Heart right ventricle (tissue), 16 donors: ENCODE results near the gene NAGS. TPM values are rescaled to one million over a fixed set of nuclear protein-coding genes. Genes with fewer than 3 reads are reported as not detected.

ENCODE experiments used
- ATAC-seq, 8 donors: fragments of 200-7000 bp; cut with Tn5 transposase; one replicate each; pipeline ENCODE4 v1.9.1; 2020; ENCODE audit warnings: mild to moderate bottlenecking in 8 of 8, moderate library complexity in 8 of 8, moderate number of reproducible peaks in 1 of 8
- DNase-seq, 2 donors: peaks; one replicate each; pipeline ENCODE4 v3.0.0-alpha.2; 2020
- H3K27ac ChIP-seq, 10 donors: fragments of 200-600 bp; sonication (generic) in 2 of 10; one replicate each; pipeline versions ENCODE4 v1.5.0 to v1.8.0; 2020 to 2022; ENCODE audit warnings: mild to moderate bottlenecking in 3 of 10
- H3K27me3 ChIP-seq, 7 donors: fragments of 200-600 bp; one replicate each; pipeline ENCODE4 v1.8.0; 2021 to 2022; ENCODE audit warnings: mild to moderate bottlenecking in 2 of 7
- H3K36me3 ChIP-seq, 9 donors: fragments of 200-600 bp; sonication (generic) in 1 of 9; one replicate each; pipeline versions ENCODE4 v1.5.0 to v1.8.0; 2020 to 2022; ENCODE audit warnings: mild to moderate bottlenecking in 2 of 9
- H3K4me1 ChIP-seq, 9 donors: fragments of 200-600 bp; sonication (generic) in 1 of 9; one replicate each; pipeline versions ENCODE4 v1.5.0 to v1.8.0; 2020 to 2022; ENCODE audit warnings: mild to moderate bottlenecking in 4 of 9
- H3K4me3 ChIP-seq, 10 donors: fragments of 200-600 bp; sonication (generic) in 2 of 10; one replicate each; pipeline versions ENCODE4 v1.5.0 to v1.8.0; 2020 to 2022; ENCODE audit warnings: mild to moderate bottlenecking in 7 of 10, moderate library complexity in 2 of 10
- H3K9me3 ChIP-seq, 11 donors: fragments of 200-600 bp in 10 of 11; sonication (generic) in 2 of 11; one replicate each; pipeline versions ENCODE4 v1.5.0 to v1.8.0; 2013 to 2022; ENCODE audit warnings: mild to moderate bottlenecking in 2 of 11, control low read depth in 1 of 11, moderate library complexity in 1 of 11
- WGBS, 2 donors: extraction: QIAGEN DNeasy Blood & Tissue Kit; methylation state at CpG; one replicate each; pipeline ENCODE4 v1.1.7; 2013; ENCODE audit warnings: inconsistent platforms in 1 of 2; 5-methylcytosine and 5-hydroxymethylcytosine counted together
- intact Hi-C, 10 donors: fragments of 100-400 bp; cut with DNase I; formaldehyde crosslinking; loops; one replicate each; pipeline versions ENCODE4 v1.11.1 to v1.14.2; 2022
- polyA plus RNA-seq, 2 donors: library from polyadenylated mRNA; stranded (reverse); fragments of 200-250 nt; gene quantifications; one replicate each; pipeline ENCODE4 v1.2.3, GENCODE V29; 2013
- total RNA-seq, 10 donors: library from RNA; stranded (reverse); fragmentation: NEBNext Ultra II Directional in 3 of 10; extraction: Animal tissue kit (Norgen Biotek cat#: 25700) in 3 of 10; gene quantifications; one replicate each; pipeline versions ENCODE4 v1.2.1 to v1.2.4, GENCODE V29; 2021 to 2023
- TF ChIP-seq, protein P1 (sequence below), 9 donors: fragments of 200-600 bp; sonication (generic) in 2 of 9; IDR thresholded peaks; one replicate each; pipeline versions ENCODE4 v1.5.0 to v1.8.0; 2021 to 2022; ENCODE audit warnings: antibody characterized with exemption in 9 of 9, mild to moderate bottlenecking in 5 of 9, moderate library complexity in 1 of 9
- donor health status: Arrhythmogenic right ventricular cardiomyopathy.
- donor health status: ischemic (EF 13 %, LVEDD 7.1; RV severe dilation, severe dysfunction).
- donor health status: healthy with polysubstance abuse.
- donor health status: DM: no; HTN: yes; CAD: no.
- donor health status: DM: no; HTN: no; CAD: no.
- donor health status: ischemic (EF 25% LVEDD 6.9; RV normal size, moderate dysfunction).
- donor health status: ischemic (EF 25% LVEDD 5.7; RV mildly dilated, moderate dysfunction).
- donor health status: healthy.
- donor health status: DM: yes; HTN: yes; CAD: no.
- donor health status: Ischemic cardiomyopathy.
- donor health status: ischemic (EF 35%, LVEDD 5.7; RV mildly dilated, moderate dysfunction).
- donor health status: nonischemic (EF 11% LVEDD 7.7; RV severe dilation, severe dysfunction).
- donor health status: DM: yes; HTN: yes; CAD: no.
- donor health status: PGD.
- donor health status: ischemic (EF 29% LVEDD 5.4; RV normal size, mild dysfunction).
- donor health status: nonischemic (EF 23%, LVEDD 6.1; RV moderate dilation, normal function).

The NAGS gene
- total and polyA plus RNA-seq, 12 donors: 0.30 to 0.86 (median 0.53) TPM

DNA sequence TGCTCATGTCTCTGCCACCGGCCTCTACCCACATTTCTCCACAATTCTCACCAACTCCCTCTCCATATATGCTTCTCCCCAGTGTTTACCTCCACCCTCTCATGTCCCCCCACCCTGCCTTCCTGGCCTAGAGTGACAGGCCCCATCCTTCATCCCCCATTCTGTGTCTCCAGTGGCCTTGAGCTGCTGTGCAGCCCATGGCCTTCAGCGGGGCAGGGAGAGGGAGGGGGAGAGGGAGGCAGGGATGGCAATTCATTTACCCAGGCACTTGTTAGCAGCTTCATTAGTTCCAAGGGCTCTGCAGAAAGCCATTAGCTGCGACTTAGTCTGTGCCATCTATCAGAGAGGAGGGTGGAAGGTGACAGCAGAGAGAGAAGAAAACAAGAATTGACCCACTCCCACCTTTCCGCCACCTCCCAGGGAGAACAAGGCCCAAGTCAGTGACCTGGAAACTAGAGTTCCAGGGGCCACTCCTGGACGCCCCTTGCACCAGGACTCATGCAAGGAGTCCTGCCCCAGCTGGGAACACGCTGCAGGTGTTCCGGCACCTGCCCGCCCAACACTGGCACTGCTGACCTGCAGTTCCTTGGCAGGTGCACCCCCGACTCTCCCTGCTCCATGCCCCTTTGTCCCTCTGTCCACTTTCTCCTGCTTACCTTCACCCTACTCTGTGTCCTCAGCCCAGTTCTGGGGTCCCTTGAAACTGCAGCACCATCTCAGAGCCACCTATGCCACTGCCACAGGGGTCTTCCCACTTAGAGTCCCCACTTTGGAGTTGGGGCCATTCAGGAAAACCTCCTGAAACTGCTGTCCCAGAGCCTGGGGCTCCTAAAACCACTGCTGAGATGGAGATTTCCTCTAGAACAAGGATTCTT is 27.2 kb upstream of the NAGS start:
- intact Hi-C loops: no loop called here
- ATAC-seq (no peak), DNase-seq (no peak)
- Histone ChIP-seq H3K9me3 (no peaks in the 10 kb centered on the region), H3K36me3 (no peaks in the 10 kb centered on the region), H3K27ac (no peak overlapping the region), H3K4me3 (no peak overlapping the region), H3K27me3 (peaks cover 0 to 39% (median 17%) of the 10 kb centered on the region in 7 donors), H3K4me1 (no peaks in the 10 kb centered on the region)
- 78 to 79% methylated on average over 9 of the region's 9 CpGs for WGBS, 2 donors
- TF ChIP-seq, protein P1, sequence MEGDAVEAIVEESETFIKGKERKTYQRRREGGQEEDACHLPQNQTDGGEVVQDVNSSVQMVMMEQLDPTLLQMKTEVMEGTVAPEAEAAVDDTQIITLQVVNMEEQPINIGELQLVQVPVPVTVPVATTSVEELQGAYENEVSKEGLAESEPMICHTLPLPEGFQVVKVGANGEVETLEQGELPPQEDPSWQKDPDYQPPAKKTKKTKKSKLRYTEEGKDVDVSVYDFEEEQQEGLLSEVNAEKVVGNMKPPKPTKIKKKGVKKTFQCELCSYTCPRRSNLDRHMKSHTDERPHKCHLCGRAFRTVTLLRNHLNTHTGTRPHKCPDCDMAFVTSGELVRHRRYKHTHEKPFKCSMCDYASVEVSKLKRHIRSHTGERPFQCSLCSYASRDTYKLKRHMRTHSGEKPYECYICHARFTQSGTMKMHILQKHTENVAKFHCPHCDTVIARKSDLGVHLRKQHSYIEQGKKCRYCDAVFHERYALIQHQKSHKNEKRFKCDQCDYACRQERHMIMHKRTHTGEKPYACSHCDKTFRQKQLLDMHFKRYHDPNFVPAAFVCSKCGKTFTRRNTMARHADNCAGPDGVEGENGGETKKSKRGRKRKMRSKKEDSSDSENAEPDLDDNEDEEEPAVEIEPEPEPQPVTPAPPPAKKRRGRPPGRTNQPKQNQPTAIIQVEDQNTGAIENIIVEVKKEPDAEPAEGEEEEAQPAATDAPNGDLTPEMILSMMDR (IDR thresholded peaks at IDR 0.05): no peak

DNA sequence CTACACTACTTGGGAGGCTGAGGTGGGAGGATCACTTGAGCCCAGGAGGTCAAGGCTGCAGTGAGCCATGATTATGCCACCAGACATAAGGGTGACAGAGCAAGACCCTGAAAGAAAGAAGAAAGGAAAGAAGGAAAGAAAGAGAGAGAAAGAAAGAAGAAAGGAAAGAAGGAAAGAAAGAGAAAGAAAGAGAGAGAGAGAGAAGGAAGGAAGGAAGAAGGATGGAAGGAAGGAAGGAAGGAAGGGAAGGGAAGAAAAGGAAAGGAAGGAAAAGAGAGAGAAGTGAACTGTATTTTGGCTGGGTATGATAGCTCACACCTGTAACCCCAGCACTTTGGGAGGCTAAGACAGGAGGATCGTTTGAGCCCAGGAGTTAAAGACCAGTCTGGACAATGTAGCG is 26.3 kb upstream of the NAGS start:
- 79 to 83% methylated on average over 2 of the region's 2 CpGs for WGBS, 2 donors
- H3K4me3 ChIP-seq: no peak overlapping the region
- intact Hi-C loops: no loop called here
- no peaks in the 10 kb centered on the region for H3K4me1 ChIP-seq
- no peak for DNase-seq
- H3K9me3 ChIP-seq: no peaks in the 10 kb centered on the region
- H3K27ac ChIP-seq: no peak overlapping the region
- peaks cover 0 to 48% (median 24%) of the 10 kb centered on the region in 7 donors for H3K27me3 ChIP-seq
- TF ChIP-seq, protein P1 (IDR thresholded peaks at IDR 0.05): no peak
- no peak for ATAC-seq
- H3K36me3 ChIP-seq: no peaks in the 10 kb centered on the region

DNA sequence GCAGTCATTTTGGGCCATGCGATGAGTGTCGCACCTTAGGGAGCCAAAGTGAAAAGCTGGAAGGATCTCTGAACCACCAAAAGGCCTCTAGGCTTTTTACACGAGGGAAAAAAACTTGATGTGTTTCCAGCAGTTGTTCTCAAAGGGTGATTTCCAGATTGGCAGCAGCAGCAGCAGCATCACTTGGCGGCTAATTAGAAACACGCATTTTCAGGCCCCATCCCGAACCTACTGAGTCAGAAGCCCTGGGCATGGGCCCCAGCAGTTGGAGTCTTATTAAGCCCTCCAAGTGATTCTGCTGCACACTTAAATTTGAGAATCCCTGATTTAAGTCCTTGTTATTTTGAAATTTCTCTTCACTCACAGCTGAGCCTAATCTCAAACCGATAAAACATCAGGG is 25.4 kb upstream of the NAGS start:
- intact Hi-C loops: no loop called here
- no peak overlapping the region for H3K27ac ChIP-seq
- peaks cover 0 to 57% (median 31%) of the 10 kb centered on the region in 7 donors for H3K27me3 ChIP-seq
- ATAC-seq: no peak
- no peak overlapping the region for H3K4me3 ChIP-seq
- no peaks in the 10 kb centered on the region for H3K36me3 ChIP-seq
- peaks cover 0 to 9% (median 6%) of the 10 kb centered on the region in 9 donors for H3K4me1 ChIP-seq
- no peaks in the 10 kb centered on the region for H3K9me3 ChIP-seq
- DNase-seq: no peak
- 77 to 81% methylated on average over 7 of the region's 7 CpGs for WGBS, 2 donors
- TF ChIP-seq, protein P1 (IDR thresholded peaks at IDR 0.05): no peak

DNA sequence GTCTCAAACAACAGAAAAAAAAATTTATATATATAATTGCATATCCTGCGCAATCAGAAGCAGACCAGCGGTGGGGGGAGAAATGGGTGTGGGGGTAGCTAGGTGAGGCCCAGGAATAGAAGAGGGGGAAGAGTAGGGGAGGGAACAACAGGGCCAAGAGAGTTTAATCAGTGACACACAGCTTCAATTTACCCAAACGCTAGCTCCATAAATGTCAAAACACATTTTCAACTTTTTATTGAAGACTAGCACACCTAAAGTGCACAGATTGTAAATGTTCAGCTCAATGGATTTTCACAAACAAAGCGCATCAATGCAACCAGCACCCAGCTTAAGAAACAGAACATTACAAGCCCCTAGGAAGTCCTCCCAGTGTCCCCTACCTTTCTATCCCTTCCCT is 24.8 kb upstream of the NAGS start:
- no peak for DNase-seq
- Histone ChIP-seq H3K9me3 (no peaks in the 10 kb centered on the region), H3K27ac (no peak overlapping the region), H3K27me3 (peaks cover 0 to 61% (median 37%) of the 10 kb centered on the region in 7 donors), H3K4me3 (no peak overlapping the region), H3K36me3 (no peaks in the 10 kb centered on the region), H3K4me1 (peaks cover 0 to 14% (median 8%) of the 10 kb centered on the region in 9 donors)
- 89 to 91% methylated on average over 4 of the region's 4 CpGs for WGBS, 2 donors
- TF ChIP-seq, protein P1 (IDR thresholded peaks at IDR 0.05): no peak
- intact Hi-C loops: no loop called here
- ATAC-seq: no peak
